BJ (cell line): ENCODE results near the gene POLR3A. TPM values are rescaled to one million over a fixed set of nuclear protein-coding genes. Genes with fewer than 3 reads are reported as not detected.
A peak's percentile ranks its signal among the peaks of the same experiment; 100 is the strongest.

Experiments
- CTCF ChIA-PET: fragments of 350-600 bp; formaldehyde crosslinking; extraction: SDS; loops from one replicate; lab custom pipeline; 2021; ENCODE audit warnings: antibody characterized with exemption, inconsistent platforms; lab: Yijun Ruan, JAX
- POLR2A ChIA-PET: fragments of 300-600 bp; sonication (Branson Sonifier 250); formaldehyde crosslinking; extraction: SDS; loops from one replicate; lab custom pipeline; 2021; ENCODE audit warnings: antibody characterized with exemption; lab: Charles Lee
- DNase-seq: peaks from one replicate; pipeline ENCODE4 v3.0.0-alpha.2; 2011; ENCODE audit warnings: low read depth
- H3K27me3 ChIP-seq: 2 replicates; pipeline ENCODE4 v1.6.0; 2011; ENCODE audit warnings: low read length; ENCODE audit not compliant: control insufficient read depth, insufficient read depth
- H3K36me3 ChIP-seq: 2 replicates; pipeline ENCODE4 v1.5.1; 2011; ENCODE audit warnings: low read length; ENCODE audit not compliant: control insufficient read depth, insufficient read depth
- H3K4me3 ChIP-seq: 2 replicates; pipeline ENCODE4 v1.5.1; 2011; ENCODE audit warnings: low read depth, mild to moderate bottlenecking, control low read depth, low read length
- polyA plus RNA-seq: library from polyadenylated mRNA; depleted of rRNA; stranded (reverse); fragments of >200 nt; gene quantifications from 2 replicates; pipeline ENCODE4 v1.2.3, GENCODE V29; 2011
- TF ChIP-seq, protein P1 (sequence below): IDR thresholded peaks from 2 replicates; pipeline ENCODE4 v1.5.1; 2011; ENCODE audit warnings: low read depth, mild to moderate bottlenecking, control low read depth, inconsistent platforms, low read length, moderate library complexity; ENCODE audit not compliant: insufficient read depth

Gene POLR3A
- polyA plus RNA-seq, 1 experiment, result 12.7 TPM

- Histone ChIP-seq H3K4me3 (no peak overlapping the region), H3K36me3 (no peaks in the 10 kb centered on the region; the same call in 1 of the 2 replicates), H3K27me3 (no peaks in the 10 kb centered on the region)
- ChIA-PET POLR2A (no interaction called here), CTCF (interaction anchor here (1.1 to 1.6 kb wide), 2 partner anchors 12 to 297 kb away, joined by 3 to 10 read pairs; no protein-coding TSS in a partner anchor)
- TF ChIP-seq, protein P1, sequence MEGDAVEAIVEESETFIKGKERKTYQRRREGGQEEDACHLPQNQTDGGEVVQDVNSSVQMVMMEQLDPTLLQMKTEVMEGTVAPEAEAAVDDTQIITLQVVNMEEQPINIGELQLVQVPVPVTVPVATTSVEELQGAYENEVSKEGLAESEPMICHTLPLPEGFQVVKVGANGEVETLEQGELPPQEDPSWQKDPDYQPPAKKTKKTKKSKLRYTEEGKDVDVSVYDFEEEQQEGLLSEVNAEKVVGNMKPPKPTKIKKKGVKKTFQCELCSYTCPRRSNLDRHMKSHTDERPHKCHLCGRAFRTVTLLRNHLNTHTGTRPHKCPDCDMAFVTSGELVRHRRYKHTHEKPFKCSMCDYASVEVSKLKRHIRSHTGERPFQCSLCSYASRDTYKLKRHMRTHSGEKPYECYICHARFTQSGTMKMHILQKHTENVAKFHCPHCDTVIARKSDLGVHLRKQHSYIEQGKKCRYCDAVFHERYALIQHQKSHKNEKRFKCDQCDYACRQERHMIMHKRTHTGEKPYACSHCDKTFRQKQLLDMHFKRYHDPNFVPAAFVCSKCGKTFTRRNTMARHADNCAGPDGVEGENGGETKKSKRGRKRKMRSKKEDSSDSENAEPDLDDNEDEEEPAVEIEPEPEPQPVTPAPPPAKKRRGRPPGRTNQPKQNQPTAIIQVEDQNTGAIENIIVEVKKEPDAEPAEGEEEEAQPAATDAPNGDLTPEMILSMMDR, result no peak
- no peak for DNase-seq
These were observed 29.2 kb upstream of the POLR3A start for GRCh38 chr10:78058562-78058961.

DNA sequence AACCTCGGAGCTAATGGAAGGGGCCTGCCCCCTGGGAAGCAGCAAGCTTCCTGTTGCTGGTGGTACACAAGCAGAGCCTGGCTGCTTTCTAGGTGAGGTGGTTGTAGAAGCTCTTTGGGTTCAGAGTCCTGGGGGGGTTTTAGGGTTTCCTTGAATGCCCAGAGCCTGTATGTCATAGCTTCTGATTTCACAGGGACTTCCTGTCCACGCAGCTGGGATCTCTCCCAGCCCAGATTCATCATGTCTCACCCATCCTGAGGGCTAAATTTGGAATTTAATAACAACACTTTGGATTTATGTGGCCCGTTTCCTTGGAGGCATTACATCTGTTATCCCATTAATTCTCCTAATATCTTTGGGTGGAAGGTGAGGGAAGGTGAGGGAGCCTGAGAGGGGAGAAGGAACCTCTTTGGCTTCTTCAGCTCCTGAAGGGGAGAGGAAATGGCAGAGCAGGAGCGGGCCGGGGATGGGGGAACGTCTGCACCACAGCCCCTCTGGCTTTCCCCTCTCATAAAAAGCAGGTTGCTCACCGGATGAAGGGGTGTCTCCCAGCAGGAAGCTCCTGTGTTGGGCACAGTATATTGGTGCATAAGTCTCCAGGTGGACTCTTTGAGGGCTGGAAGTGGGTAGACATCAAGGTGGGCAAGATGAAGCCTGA is 24.0 kb upstream of the POLR3A start:
- CTCF ChIA-PET, result interaction anchor here (0.9 to 1.2 kb wide), 2 partner anchors 9 to 749 kb away, joined by 3 to 5 read pairs; no protein-coding TSS in a partner anchor
- 0 out of 2 replicates have a peak, but pooled peaks cover 1% of the 10 kb centered on the region for H3K36me3 ChIP-seq
- no peaks in the 10 kb centered on the region for H3K27me3 ChIP-seq
- TF ChIP-seq, protein P1, result no peak
- H3K4me3 ChIP-seq, result no peak overlapping the region
- DNase-seq, result peak; percentile 73
- POLR2A ChIA-PET, result interaction anchor here (0.6 kb wide), 1 partner anchor 31 kb away, joined by 3 read pairs; no protein-coding TSS in a partner anchor

- no peaks in the 10 kb centered on the region for H3K27me3 ChIP-seq
- 0 out of 2 replicates have a peak, but pooled peaks cover 1% of the 10 kb centered on the region for H3K36me3 ChIP-seq
- CTCF ChIA-PET, result interaction anchor here (0.6 to 1.7 kb wide), 4 partner anchors 9 to 1145 kb away, joined by 3 to 5 read pairs (median 3); no protein-coding TSS in a partner anchor
- no peak for DNase-seq
- H3K4me3 ChIP-seq, result no peak overlapping the region
- POLR2A ChIA-PET, result no interaction called here
- TF ChIP-seq, protein P1, result no peak
These were observed 20.5 kb upstream of the POLR3A start for GRCh38 chr10:78049851-78050250.

- ChIA-PET POLR2A (no interaction called here), CTCF (interaction anchor here (0.6 to 4.0 kb wide), 38 partner anchors 9 to 1148 kb away, joined by 3 to 32 read pairs (median 4); partner anchors contain the start of gene RPS24)
- H3K36me3 ChIP-seq, result peaks cover 3% of the 10 kb centered on the region; the same call in 1 of the 2 replicates
- H3K27me3 ChIP-seq, result no peaks in the 10 kb centered on the region
- DNase-seq, result no peak
- H3K4me3 ChIP-seq, result no peak overlapping the region
- TF ChIP-seq, protein P1, result peak; percentile 91
These were observed 18.1 kb upstream of the POLR3A start for GRCh38 chr10:78047314-78047891.

- no peak for DNase-seq
- H3K36me3 ChIP-seq, result peaks cover 5% of the 10 kb centered on the region
- ChIA-PET POLR2A (interaction anchor here (0.6 kb wide), 1 partner anchor 671 kb away, joined by 4 read pairs; no protein-coding TSS in a partner anchor), CTCF (interaction anchor here (0.6 to 4.0 kb wide), 33 partner anchors 10 to 1149 kb away, joined by 3 to 32 read pairs (median 4); partner anchors contain the start of gene RPS24)
- no peak overlapping the region for H3K4me3 ChIP-seq
- TF ChIP-seq, protein P1, result no peak
- no peaks in the 10 kb centered on the region for H3K27me3 ChIP-seq
These were observed 17.5 kb upstream of the POLR3A start for GRCh38 chr10:78046711-78047269.
